GM18870 (cell line): ENCODE measurements around the gene ARL17B.
"Not testable (repeated sequence)": the region's sequence is repeated elsewhere in the genome, so short reads cannot be mapped to it uniquely, and the experiment has no call there.

ENCODE experiments used
- ATAC-seq: cut with Tn5 transposase; IDR thresholded peaks from one replicate; pipeline ENCODE4 v1.9.1; 2021; ENCODE audit warnings: moderate library complexity; ENCODE audit not compliant: unreplicated experiment

The ARL17B gene

DNA sequence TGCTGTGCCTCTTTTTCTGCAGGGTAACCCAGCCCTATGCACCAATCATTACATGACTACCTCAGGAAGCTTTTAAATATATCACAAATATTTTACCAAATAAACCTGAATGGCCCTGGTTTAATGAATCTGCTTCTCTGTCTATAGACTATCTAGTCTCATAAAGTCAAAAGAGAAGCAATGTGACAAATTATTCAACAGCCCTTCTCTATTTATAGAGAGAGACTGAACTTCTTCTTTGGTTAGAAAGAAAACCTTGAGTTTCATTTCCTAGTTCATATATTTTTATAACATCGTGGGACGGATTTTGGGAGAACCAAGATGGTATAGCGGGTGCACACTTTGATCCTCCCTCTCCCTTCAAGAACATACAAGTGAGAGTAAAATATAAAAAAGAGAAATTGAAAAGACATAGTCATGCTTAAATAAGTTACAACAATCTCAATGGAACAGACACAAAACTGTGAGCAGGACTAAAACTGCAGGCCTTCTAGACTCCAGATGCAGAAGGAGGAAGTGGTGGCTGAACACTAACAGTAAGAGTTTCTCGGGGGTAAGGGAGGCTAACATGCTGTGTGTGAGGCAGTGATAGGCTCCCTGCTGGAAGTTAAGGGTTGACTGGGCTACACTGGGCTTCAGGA is 70.5 kb downstream of the ARL17B start:
- peak; percentile 65 for ATAC-seq

DNA sequence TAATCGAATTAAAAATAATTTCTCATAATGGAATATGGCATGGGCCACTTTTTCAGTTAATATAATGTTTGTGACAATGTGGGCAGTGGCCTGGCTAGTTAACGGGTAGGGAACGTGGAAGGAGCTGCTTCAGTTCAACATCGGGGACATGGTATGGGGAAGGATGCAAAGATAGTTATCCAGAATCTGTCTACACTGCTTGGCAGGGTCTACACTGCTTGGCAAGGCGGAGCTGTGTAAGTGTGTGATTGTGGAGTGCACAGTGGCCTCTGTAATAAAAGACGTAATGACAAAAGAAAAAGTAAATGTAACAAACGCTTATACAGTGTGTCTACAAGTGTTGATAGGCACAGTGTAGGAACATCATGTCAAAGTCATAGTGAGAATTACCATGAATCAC is 74.0 kb downstream of the ARL17B start:
- ATAC-seq, result not testable (repeated sequence)

DNA sequence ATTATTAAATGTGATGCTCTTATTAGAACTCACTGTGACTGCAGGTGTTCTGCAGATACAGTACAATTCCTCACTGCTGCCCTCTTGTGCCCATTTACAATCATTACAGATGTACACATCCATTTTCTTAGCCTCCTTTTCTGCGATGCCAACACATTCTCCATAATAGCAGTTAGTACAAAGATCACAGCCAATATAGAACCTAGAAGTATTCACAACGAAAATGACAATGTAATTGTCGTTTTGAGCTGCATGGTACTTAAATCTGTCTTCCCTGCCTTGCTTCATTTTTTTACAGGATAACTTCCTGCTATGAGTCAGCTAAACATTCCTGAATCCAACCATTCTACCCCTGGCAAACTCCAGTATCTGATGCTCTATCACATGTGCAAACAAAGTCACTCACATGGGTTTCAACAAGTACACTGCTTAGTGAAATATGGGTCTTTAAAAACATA is 74.8 kb downstream of the ARL17B start:
- ATAC-seq, result not testable (repeated sequence)

DNA sequence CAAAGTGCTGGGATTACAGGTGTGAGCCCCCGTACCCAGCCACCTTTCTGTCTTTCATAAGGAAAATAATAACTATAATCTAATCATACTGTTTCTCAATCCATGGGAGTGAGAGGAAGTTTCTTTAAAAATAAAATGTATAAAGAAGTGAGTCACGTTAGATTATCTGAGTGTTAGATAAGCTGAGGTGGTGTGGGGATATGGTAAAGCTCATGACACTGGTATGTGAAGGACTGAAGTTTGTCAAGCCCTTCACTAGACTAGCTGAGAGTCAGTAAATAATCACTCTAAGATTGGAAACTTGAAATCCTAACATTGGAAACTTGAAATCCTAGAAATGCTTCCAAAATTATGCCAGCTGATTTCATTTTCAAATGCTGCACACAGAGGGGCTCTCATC is 76.1 kb downstream of the ARL17B start:
- not testable (repeated sequence) for ATAC-seq

GRCh38 chr17:46284467-46284866 is 77.1 kb downstream of the ARL17B start:
- not testable (repeated sequence) for ATAC-seq

GRCh38 chr17:46282635-46283034 is 78.9 kb downstream of the ARL17B start:
- ATAC-seq, result not testable (repeated sequence)

DNA sequence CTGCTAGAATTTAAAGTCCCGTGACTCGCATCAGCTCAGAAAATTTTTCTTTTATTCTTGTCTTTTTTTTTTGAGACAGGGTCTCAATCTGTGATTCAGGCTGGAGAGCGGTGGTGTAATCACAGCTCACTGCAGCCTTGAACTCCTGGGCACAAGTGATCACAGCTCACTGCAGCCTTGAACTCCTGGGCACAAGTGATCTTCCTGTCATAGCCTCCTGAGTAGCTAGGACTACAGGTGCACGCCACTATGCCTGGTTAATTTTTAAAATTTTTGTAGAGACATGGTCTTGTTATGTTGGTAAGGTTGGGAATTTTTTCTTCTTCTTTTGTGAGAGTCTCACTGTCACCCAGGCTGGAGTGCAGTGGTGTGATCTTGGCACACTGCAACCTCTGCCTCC is 80.2 kb downstream of the ARL17B start:
- not testable (repeated sequence) for ATAC-seq

DNA sequence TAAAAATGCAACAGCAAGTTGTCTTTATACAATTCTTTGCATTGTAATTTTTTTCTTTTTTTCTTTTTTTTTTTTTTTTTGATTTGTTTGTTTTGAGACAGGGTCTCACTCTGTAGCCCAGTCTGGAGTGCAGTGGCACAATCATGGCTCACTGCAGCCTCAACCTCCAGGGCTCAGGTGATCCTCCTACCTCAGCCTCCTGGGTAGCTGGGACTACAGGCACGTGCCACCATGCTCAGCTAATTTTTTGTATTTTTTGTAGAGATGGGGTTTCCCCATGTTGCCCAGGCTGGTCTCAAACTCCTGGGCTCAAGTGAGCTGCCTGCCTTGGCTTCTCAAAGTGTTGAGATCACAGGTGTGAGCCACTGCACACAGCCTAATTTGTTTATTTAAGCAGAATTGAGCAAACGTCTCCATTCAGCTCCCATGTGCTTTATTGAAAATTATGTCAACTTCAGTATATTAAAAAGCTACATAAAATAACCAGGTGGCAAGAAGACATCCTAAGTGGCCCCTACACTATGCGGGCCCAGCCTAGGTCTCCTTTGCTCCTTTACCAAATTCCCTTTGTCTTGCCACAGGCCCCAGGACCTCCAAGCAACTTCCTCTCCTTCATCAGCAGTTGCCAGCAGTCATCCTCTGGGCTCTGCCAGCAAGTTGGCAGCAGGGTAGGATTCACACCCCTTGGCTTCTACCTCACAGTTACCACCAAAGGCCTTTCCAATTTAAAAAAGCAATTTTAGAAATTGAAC is 84.7 kb downstream of the ARL17B start:
- ATAC-seq, result not testable (repeated sequence)

GRCh38 chr17:46274238-46274637 is 87.3 kb downstream of the ARL17B start:
- ATAC-seq, result no peak

- ATAC-seq, result no peak
These were observed 87.9 kb downstream of the ARL17B start for GRCh38 chr17:46273541-46274236.

DNA sequence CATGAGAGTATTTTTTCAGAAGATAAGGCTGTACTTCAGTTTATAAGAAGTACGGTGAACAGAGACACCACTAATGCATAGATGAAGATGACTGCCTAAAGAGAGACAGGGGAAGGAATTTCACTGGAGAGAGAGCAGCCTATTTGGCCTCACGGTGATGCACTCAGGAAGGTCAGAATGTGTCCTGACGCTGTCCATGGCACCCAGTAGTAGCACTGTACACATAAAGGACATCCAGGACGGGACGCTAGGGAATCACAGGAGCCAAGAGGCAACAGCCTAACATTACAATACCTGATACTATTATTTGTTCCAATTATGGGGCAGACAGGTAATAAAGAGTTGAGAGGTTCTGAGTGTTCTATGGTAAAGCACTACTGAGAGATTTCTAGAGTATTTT is 91.5 kb downstream of the ARL17B start:
- ATAC-seq, result no peak

GRCh38 chr17:46266656-46267544 is 94.7 kb downstream of the ARL17B start:
- peak; percentile 44 for ATAC-seq

- ATAC-seq, result peak; percentile 21
These were observed 95.4 kb downstream of the ARL17B start for GRCh38 chr17:46266063-46266655.

- ATAC-seq, result no peak
These were observed 96.9 kb downstream of the ARL17B start for GRCh38 chr17:46264456-46265198.

GRCh38 chr17:46262271-46262670 is 99.3 kb downstream of the ARL17B start:
- ATAC-seq, result no peak

DNA sequence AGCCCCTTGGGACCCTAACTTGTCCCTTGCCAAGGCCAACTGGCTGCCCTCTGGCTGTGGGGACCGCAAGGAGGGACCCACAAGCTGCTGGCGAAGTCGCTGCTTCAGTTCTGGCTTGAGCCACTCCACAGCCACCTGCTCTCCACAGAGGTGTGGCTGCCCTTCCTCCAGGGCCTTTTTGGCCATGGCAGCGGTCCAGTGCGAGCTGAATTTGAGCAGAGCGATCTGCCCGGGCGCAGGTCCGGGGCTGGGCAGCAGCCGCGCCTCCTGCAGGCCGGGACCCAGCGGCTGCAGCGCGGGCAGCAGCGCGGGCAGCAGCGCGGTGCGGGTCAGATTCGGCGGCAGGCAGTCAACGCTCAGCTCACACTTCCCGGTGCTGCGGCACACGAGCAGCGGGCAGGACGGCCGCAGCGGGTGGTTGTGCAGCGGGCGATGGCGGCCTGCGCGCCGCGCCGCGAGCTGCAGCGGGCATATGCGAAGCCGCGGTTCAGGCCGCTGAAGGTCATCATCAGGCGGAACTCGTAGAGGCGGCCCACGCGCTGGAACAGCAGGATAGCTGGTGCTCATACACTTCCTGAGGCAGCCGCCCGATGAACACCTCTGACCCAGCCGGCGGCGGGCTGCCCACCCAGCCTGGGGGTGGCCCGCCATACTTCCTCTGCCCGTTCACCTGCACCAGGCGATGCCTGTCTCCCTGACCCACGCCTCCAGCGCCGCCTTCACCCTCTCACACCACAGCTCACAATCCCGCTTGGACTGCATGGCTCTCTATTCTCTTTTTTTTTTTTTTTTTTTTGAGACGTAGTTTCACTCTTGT is 101.5 kb downstream of the ARL17B start:
- not testable (repeated sequence) for ATAC-seq

GRCh38 chr17:46256369-46256768 is 105.2 kb downstream of the ARL17B start:
- ATAC-seq, result not testable (repeated sequence)

- not testable (repeated sequence) for ATAC-seq
These were observed 107.4 kb downstream of the ARL17B start for GRCh38 chr17:46254215-46254614.

DNA sequence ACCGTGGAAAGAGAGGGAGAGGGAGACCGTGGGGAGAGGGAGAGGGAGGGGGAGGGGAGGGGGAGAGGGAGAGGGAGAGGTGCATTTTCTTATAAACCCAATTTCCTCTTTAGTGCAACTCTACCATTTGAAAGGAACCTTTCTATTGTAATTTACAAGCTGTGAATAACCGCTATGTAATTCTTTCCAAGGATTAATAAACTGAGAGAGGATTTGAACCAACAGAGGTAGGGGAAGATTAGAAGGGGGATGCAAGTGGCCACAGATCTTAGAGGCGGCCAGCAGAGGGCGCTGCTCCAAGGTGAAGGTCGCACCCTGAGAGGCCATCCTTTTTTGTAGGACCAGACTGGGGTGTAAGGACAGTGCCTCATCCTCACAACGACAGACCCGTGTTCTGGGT is 107.8 kb downstream of the ARL17B start:
- not testable (repeated sequence) for ATAC-seq
